Endodermal cell (in vitro differentiated cells): ENCODE data around the gene SUGCT. TPM values are rescaled to one million over a fixed set of nuclear protein-coding genes. Genes with fewer than 3 reads are reported as not detected.
"Not testable (repeated sequence)": the region's sequence is repeated elsewhere in the genome, so short reads cannot be mapped to it uniquely, and the experiment has no call there.

Source experiments
- DNase-seq: peaks from one replicate; pipeline ENCODE4 v3.0.0-alpha.2; 2017
- H3K27ac ChIP-seq: 2 replicates; pipeline ENCODE4 v1.5.1; 2013; ENCODE audit warnings: mild to moderate bottlenecking, low read depth, low read length, moderate library complexity
- H3K27me3 ChIP-seq: 2 replicates; pipeline ENCODE4 v1.6.1; 2013; ENCODE audit warnings: mild to moderate bottlenecking, low read length, moderate library complexity; ENCODE audit not compliant: insufficient read depth, control insufficient read depth, poor library complexity, severe bottlenecking
- H3K36me3 ChIP-seq: 2 replicates; pipeline ENCODE4 v1.7.0; 2013; ENCODE audit warnings: mild to moderate bottlenecking, low read length, moderate library complexity; ENCODE audit not compliant: control insufficient read depth, insufficient read depth
- H3K4me1 ChIP-seq: one replicate; pipeline ENCODE4 v1.7.0; 2013; ENCODE audit warnings: low read length; ENCODE audit not compliant: control insufficient read depth, insufficient read depth
- H3K4me3 ChIP-seq: 2 replicates; pipeline ENCODE4 v1.5.1; 2013; ENCODE audit warnings: mild to moderate bottlenecking, low read length, moderate library complexity
- H3K9ac ChIP-seq: 2 replicates; pipeline ENCODE4 v1.6.1; 2013; ENCODE audit warnings: mild to moderate bottlenecking, low read length, moderate library complexity; ENCODE audit not compliant: poor library complexity, severe bottlenecking; ENCODE audit errors: extremely low read depth
- H3K9me3 ChIP-seq: 2 replicates; pipeline ENCODE4 v1.6.1; 2013; ENCODE audit warnings: mild to moderate bottlenecking, low read length, moderate library complexity; ENCODE audit not compliant: control insufficient read depth
- H3K27ac Mint-ChIP-seq: 2 replicates; pipeline ENCODE4 v1.8.0; 2020; ENCODE audit warnings: mixed read lengths
- H3K27me3 Mint-ChIP-seq: 2 replicates; pipeline ENCODE4 v1.8.0; 2021; ENCODE audit warnings: mild to moderate bottlenecking, mixed read lengths; ENCODE audit not compliant: insufficient read depth
- H3K36me3 Mint-ChIP-seq: 2 replicates; pipeline ENCODE4 v1.8.0; 2020; ENCODE audit warnings: low read depth, mixed read lengths
- H3K4me1 Mint-ChIP-seq: 2 replicates; pipeline ENCODE4 v1.8.0; 2020; ENCODE audit warnings: mixed read lengths
- H3K4me3 Mint-ChIP-seq: 2 replicates; pipeline ENCODE4 v1.8.0; 2020; ENCODE audit warnings: mild to moderate bottlenecking, moderate library complexity, mixed read lengths
- H3K9me3 Mint-ChIP-seq: 2 replicates; pipeline ENCODE4 v1.8.0; 2020; ENCODE audit warnings: mild to moderate bottlenecking, mixed read lengths
- WGBS, 2 experiments: methylation state at CpG; one replicate each; pipeline versions ENCODE4 v1.1.5 to v1.1.7; 2013; ENCODE audit warnings: missing lambda C conversion rate in 2 of 2, mixed read lengths in 1 of 2; ENCODE audit not compliant: insufficient coverage in 1 of 2, insufficient read length in 1 of 2; 5-methylcytosine and 5-hydroxymethylcytosine counted together
- total RNA-seq, 2 donors: library from RNA; stranded (reverse); fragmentation: NEBNext Ultra II Directional in 1 of 2; extraction: Animal tissue kit (Norgen Biotek cat#: 25700) in 1 of 2; gene quantifications; 2 replicates in 1 of 2; 3 replicates in 1 of 2; pipeline ENCODE4 v1.2.1, GENCODE V29; 2021
- TF ChIP-seq, protein P1 (sequence below): fragments of 200-600 bp; sonication (generic); conservative IDR thresholded peaks from 2 replicates; pipeline ENCODE4 v1.5.0; 2021; ENCODE audit warnings: antibody characterized with exemption, mild to moderate bottlenecking

SUGCT gene
- total RNA-seq, 2 donors from 2014 or later: 3.6 to 3.9 TPM

DNA sequence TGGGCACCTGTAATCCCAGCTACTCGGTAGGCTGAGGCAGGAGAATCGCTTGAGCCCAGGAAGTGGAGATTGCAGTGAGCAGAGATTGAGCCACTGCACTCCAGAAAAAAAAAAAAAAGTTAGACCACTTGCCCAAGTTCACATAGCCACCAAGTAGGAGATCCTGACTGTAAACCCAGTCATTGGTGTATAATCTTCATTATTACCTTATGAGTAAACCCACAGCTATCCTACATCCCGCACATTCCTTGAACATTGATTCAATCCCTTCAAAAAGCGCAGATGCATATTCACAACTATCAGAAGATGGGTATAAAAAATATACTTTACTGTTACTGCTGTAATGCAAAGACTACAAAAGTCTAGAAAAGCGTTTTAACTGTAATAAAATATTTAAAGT lies 512.9 kb downstream of the SUGCT start:
- H3K9me3 Mint-ChIP-seq: no peaks in the 10 kb centered on the region
- no peaks in the 10 kb centered on the region for H3K27me3 ChIP-seq
- 80 to 90% methylated on average over 1 to 4 of the region's 5 CpGs for WGBS, 2 experiments
- H3K27ac Mint-ChIP-seq: no peak overlapping the region
- H3K4me3 Mint-ChIP-seq: no peak overlapping the region
- no peaks in the 10 kb centered on the region for H3K36me3 ChIP-seq
- no peak for DNase-seq
- no peak overlapping the region for H3K4me3 ChIP-seq
- H3K27me3 Mint-ChIP-seq: no peaks in the 10 kb centered on the region
- no peak overlapping the region for H3K27ac ChIP-seq
- H3K36me3 Mint-ChIP-seq: no peaks in the 10 kb centered on the region
- TF ChIP-seq, protein P1, sequence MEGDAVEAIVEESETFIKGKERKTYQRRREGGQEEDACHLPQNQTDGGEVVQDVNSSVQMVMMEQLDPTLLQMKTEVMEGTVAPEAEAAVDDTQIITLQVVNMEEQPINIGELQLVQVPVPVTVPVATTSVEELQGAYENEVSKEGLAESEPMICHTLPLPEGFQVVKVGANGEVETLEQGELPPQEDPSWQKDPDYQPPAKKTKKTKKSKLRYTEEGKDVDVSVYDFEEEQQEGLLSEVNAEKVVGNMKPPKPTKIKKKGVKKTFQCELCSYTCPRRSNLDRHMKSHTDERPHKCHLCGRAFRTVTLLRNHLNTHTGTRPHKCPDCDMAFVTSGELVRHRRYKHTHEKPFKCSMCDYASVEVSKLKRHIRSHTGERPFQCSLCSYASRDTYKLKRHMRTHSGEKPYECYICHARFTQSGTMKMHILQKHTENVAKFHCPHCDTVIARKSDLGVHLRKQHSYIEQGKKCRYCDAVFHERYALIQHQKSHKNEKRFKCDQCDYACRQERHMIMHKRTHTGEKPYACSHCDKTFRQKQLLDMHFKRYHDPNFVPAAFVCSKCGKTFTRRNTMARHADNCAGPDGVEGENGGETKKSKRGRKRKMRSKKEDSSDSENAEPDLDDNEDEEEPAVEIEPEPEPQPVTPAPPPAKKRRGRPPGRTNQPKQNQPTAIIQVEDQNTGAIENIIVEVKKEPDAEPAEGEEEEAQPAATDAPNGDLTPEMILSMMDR: no peak
- H3K9me3 ChIP-seq: no peaks in the 10 kb centered on the region
- no peak overlapping the region for H3K9ac ChIP-seq
- H3K4me1 ChIP-seq: peaks cover 15% of the 10 kb centered on the region
- peaks cover 15% of the 10 kb centered on the region for H3K4me1 Mint-ChIP-seq

GRCh38 chr7:40649247-40649646 lies 514.4 kb downstream of the SUGCT start:
- Histone ChIP-seq H3K9me3 (no peaks in the 10 kb centered on the region), H3K9ac (no peak overlapping the region), H3K4me3 (no peak overlapping the region), H3K27ac (no peak overlapping the region), H3K4me1 (peaks cover 19% of the 10 kb centered on the region), H3K27me3 (no peaks in the 10 kb centered on the region), H3K36me3 (no peaks in the 10 kb centered on the region)
- H3K9me3 Mint-ChIP-seq: no peaks in the 10 kb centered on the region
- H3K27me3 Mint-ChIP-seq: no peaks in the 10 kb centered on the region
- H3K4me1 Mint-ChIP-seq: peaks cover 17% of the 10 kb centered on the region
- 100% methylated on average over 1 of the region's 1 CpG; no CpG with 5 or more reads in 1 of the 2 experiments for WGBS, 2 experiments
- TF ChIP-seq, protein P1: no peak
- no peak for DNase-seq
- no peaks in the 10 kb centered on the region for H3K36me3 Mint-ChIP-seq
- no peak overlapping the region for H3K27ac Mint-ChIP-seq
- no peak overlapping the region for H3K4me3 Mint-ChIP-seq

- WGBS, 2 experiments: 80 to 83% methylated on average over 1 of the region's 1 CpG
- H3K4me1 Mint-ChIP-seq, H3K9me3 ChIP-seq, H3K4me3 ChIP-seq, H3K36me3 Mint-ChIP-seq, H3K27me3 ChIP-seq, H3K9ac ChIP-seq, H3K4me1 ChIP-seq, H3K4me3 Mint-ChIP-seq, H3K36me3 ChIP-seq, H3K9me3 Mint-ChIP-seq, DNase-seq, H3K27ac ChIP-seq, H3K27ac Mint-ChIP-seq, H3K27me3 Mint-ChIP-seq: not testable (repeated sequence)
These were observed 516.1 kb downstream of the SUGCT start for GRCh38 chr7:40650903-40651302.

DNA sequence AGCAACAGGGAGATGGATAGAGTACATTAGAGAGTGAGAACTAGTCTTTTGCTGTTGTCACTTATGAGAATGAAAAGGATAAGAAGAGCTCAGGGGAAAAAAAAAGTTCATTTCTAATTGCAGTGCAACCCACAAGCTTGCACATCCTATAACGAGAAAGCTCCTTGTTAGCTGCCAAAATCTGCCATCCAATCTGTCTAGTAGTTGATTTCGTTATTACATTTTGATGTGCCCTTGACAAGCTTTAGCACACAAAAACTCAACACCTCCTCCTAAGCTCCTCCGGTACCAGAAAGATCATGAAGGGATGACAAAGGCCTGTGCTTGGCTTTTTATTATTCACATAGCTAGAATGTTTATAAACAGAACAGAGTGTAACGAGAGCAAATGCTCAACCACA lies 519.4 kb downstream of the SUGCT start:
- H3K27me3 Mint-ChIP-seq: no peaks in the 10 kb centered on the region
- H3K9me3 ChIP-seq: no peaks in the 10 kb centered on the region

More for the DNA sequence above, 519.4 kb downstream of the SUGCT start:
- Histone ChIP-seq H3K27me3 (no peaks in the 10 kb centered on the region), H3K27ac (no peak overlapping the region), H3K4me1 (peaks cover 4% of the 10 kb centered on the region), H3K4me3 (no peak overlapping the region), H3K36me3 (no peaks in the 10 kb centered on the region), H3K9ac (no peak overlapping the region)
- Mint-ChIP-seq H3K9me3 (no peaks in the 10 kb centered on the region), H3K36me3 (no peaks in the 10 kb centered on the region), H3K4me1 (peaks cover 4% of the 10 kb centered on the region), H3K4me3 (no peak overlapping the region), H3K27ac (no peak overlapping the region)
- no peak for DNase-seq
- 93 to 97% methylated on average over 3 to 4 of the region's 4 CpGs for whole genome bisulfite sequencing, 2 experiments
- TF ChIP-seq, protein P1: no peak
